Stimulated activated CD4-positive, alpha-beta T cell treated with anti-CD3 and anti-CD28 coated beads, Interleukin-2, amount 100 ng/mL, for 4 hours (primary cell): ENCODE results near the gene LDB3.

ENCODE experiments used
- DNase-seq: peaks from one replicate; pipeline ENCODE4 v3.0.0-alpha.2; 2020; ENCODE audit warnings: low read depth

The LDB3 gene

DNA sequence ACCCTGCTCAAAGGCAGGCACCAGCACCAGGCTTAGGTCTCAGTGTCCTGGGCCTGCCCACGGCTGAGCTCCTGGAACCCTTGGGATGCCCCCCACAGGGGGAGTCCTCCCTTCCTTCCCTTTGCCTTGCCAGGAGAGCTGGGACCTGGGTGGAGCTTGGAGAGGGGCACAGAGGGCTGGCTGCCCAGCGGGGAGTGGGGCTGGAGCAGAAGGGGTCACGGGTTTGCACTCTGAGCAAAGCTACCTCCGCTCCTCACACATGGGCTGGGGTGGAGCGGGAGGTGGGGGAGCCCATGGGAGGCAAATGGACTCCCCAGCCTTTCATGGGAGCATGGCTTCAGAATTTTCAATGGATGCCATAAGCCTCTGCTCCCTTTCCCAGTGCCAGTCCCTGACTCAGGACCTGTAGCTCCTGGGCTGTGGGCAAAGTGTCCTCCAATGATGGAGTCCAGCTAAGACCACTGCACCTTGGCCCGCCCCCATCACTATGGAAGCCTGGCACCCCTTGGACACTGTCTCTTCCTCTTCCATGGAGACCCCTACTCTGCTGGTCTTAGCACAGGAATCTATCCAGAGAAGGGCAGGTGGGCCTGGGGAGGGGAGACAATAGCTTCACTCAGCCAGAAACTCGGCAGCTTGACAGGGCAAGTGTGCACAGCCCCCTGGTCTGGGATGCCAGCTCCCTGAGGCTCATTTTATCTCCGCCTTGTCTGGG is 39.9 kb downstream of the LDB3 start:
- DNase-seq = no peak

DNA sequence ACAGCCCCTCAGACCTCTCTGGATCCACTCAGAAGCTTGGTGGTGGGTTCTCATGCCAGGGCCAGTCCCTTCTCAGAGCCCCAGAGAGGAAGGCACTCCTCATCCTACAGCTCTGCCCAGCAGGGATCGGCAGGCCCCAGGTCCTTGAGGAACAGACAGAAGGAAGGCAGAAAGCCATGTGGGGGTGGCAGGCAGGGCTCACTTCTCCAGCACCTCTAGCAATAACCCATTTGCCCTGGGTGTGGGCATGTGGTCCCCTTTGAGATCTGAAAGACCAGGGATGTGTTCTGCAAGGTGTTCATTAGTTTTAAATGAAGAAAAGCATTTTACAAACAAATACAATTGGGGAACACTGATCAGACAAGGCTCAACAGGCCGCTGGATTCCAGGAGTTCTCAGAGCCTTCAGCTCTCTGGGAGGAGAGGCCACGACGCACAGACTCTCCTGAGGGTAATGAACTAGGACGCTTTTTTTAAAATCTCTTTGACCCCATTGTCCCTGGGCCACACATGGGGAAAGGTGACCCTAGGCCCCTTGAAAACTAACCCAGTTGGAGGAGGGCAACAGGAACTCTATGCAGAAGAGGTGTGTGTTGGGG is 40.6 kb downstream of the LDB3 start:
- DNase-seq = no peak

DNA sequence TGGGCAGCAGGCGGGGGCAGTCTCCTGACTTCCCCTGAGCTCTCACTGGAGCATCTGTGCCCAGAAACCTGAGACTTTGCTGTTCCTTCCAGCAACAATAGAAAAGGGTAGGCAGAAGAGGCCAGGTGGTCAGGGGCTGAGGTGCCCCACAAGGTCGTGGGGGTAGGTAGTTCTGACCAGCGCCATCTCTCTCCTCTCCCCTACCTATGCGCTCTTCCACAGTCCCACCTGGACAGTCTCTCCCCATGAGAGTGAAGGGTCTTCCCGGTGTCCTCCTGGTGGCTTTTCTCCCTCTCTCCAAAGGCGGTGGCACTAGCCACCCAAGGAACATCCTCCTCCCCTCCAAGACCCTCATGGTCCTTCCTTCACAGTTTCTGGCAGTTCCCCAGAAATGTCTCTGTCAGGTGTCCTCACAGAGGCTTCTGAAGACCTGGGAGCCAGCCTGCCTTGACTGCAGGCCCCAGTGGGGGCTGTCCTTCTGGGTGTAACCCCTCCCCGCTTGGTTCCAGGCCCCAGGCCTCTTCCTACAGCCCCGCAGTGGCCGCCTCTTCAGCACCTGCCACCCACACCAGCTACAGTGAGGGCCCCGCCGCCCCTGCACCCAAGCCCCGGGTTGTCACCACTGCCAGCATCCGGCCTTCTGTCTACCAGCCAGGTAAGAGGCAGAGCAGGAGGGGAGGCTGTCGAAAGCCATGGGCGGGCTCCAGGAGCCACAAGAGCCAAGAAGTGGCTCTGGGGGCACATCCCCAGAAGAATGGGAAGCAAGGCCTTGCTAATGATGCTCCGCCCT is 41.3 kb downstream of the LDB3 start:
- DNase-seq = no peak

DNA sequence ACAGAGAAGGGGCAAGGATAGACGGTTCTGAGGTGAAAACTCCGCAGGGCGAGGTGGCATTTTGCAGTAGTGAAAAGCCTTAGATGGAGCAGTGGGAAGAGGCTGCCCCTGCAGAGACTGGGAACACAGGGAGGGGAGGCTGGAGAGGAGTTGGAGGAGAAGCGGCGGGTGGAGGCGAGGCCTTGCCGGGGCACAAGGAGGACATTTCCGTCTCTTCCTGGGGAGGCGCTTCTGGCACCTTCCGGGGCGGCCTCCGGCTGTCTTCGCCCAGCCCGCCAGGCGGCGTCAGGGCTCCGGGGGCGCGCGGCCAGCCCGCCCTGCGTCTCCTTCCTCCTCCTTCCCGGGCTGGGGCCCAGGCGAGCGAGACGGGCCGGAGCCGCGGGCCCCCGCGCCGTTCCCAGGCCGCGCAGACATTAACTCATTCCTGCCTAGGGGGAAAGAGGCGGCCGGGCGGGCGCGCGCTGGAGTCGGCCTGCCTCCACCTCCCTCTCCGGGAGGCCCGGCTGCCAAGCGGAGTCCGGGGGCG is 42.7 kb downstream of the LDB3 start:
- DNase-seq = peak; percentile 76

DNA sequence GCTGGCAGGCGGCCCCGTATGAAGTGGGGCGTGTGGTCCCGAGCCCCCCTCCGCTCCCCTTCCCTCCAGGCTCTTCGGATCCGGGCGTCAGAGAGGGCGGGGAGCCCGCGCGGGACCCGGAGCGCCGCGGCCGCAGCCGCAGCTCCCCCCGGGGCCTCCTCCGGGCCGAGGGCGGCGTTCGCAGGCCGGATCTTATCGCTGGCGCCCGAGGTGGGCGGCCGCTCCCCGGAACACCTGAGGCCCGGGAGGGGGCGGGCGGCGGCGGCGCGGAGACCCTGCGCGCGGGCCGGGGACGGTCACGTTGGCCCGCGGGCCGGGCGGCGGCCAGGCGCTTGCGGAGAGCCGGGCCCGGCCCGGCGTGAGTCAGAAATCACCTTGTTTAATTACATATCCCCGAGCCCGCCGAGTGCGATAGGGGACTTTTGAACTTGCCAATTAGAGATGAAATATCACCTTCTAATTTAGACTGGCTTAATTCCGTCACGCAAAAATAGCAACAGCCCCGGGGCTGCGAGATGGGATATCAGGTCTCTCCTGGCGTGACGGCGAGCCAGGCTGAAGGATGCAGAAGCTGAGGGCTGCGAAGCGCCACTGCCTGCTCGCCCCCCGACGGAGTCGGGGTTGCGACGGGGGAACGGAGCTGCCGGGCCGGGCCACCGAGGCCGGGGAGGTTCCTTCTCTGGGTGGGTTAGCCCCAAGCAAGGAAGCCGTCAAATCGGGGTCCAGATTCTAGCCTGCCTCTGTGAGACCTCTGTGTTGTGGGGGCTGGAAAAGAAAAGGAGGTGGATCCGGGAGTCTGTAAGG is 43.4 kb downstream of the LDB3 start:
- peak; percentile 32 for DNase-seq

DNA sequence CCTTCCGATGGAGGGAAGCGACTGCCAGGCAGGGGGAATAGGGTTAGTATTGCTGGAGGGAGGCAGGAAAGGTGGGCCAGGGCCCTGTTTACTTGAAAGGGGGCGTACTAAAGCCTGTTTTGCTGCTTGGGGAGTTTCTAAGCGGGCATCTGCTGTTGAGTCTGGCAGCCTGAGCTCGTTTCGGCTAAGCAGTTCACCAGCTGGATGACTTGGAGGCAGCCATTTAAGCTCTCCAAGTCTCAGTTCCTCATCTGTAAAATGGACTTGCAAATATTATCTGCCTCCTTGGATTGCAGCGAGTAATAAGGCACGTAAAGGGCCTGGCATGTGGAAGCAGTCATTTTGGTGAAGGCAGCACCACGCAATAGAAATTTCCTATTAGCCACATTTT is 44.0 kb downstream of the LDB3 start:
- DNase-seq = no peak

DNA sequence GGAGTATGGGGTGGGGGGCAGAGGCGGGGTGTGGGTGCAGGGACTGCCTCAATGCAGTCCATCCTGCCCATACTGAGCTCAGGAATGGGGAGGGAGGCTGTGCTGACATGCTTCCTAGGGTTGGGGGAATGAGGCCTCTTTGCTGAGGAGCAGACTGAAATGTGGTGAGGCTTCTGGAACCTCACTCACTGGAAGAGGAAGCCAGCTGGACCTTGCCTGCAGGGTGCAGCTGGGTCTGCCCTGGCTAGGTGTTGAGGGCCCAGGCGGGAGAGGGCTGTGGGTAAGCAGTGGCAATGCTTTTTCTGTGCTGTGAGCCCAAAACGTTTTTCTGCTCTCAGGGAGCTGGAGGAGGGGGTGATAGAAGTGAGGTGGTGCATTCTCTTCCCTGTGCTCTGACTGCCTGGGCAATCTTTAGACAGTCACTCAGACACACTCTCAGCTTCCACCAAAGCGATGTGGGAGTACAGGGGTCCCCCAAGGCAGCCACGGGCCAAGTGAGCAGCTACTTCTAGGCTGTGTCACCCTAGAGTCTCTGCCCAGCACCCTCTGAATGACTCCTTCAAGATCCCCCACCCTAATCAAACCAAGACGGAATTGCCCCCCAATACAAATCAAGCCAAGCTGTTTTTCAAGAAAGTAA is 47.0 kb downstream of the LDB3 start:
- no peak for DNase-seq

DNA sequence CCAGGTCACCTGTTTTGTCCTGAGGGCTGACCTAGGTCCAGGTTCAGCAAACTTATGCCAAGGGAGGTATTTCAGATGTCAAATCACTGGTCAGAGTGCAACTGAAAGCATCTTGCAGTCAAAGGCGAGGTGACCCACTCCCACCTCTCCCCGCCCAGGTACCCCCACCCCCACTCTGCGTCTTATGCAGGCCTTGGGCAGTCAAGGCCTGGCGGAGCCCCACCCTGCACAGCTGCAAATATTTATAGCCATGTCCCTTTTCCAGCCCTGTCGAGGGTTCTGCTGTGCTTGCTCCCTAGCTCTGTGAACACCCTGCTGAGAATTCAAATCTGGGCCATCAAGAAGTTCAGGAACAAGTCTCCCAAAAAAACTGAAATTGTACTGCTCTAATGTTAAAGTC is 47.5 kb downstream of the LDB3 start:
- DNase-seq = no peak

DNA sequence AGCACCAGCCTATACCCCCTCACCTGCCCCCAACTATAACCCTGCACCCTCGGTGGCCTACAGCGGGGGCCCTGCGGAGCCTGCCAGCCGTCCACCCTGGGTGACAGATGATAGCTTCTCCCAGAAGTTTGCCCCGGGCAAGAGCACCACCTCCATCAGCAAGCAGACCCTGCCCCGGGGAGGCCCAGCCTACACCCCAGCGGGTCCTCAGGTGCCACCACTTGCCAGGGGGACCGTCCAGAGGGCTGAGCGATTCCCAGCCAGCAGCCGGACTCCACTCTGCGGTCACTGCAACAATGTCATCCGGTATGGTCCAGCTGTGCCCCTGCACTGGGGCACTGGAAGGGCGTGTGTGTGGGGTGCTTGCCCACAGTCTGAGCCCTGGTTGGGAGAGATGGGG is 48.2 kb downstream of the LDB3 start:
- no peak for DNase-seq

DNA sequence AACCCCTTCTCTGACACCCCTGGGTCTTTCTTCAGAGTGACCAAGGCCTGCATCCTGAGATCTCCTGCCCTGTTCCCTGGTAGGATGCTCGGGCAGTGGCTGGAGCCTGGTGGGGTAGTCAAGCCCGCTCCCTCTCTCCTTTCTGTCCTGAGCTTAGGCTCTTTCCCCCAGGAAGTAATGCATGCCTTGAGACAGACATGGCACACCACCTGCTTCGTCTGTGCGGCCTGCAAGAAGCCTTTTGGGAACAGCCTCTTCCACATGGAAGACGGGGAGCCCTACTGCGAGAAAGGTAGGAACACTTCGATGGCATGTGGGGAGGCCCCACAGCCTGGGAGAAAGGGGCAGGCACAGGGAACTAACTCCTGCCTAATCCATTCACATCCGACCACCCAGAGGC is 50.2 kb downstream of the LDB3 start:
- no peak for DNase-seq

DNA sequence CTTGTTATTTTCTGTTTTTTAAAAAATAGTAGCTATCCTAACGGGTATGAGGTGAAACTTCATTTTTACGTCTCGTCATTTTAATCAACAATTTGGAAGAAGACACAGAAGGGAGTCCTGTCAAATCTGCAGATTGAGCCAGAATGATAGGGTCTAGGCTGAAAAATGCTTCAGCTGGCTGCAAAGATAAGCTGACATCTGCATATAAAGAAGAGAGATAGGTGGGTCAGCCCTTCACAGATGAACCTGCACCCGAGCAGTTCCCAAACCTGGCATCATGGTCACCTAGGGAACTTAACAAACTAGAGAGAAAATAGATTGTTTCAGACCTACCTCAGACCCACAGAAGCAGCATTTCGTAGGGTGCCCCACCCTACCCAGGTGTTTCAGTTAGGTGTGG is 52.9 kb downstream of the LDB3 start:
- DNase-seq = no peak

DNA sequence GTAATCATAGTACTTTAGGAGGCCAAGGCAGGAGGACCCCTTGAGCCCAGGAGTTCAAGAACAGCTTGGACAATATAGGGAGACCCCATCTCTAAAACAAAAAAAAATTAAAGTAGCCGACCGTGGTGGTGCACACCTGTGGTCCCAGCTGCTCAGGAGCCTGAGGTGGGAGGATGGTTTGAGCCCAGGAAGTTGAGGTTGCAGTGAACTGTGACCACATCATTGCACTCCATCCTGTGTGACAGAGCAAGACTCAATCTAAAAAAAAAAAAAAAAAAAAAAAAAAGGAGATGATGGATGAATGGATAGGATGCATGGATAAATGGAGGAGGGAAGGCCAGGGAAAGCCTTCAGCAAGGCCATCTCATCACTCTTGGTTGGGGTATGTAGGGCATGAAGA is 54.7 kb downstream of the LDB3 start:
- DNase-seq = no peak

DNA sequence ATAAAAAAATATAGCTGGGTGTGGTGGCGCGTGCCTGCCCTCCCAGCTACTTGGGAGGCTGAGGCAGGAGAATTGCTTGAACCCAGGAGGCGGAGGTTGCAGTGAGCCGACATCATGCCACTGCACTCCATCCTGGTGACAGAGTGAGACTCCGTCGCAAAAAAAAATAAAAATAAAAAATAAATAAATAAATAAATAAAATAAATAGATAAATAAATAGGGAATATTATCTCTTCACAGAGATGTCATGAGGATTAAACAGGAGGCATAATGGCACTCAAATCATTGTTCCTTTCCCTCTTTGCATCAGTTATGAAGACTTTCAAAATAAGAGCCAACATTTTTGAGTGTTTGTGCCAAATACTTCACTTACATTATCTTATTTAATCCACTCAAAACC is 56.1 kb downstream of the LDB3 start:
- DNase-seq = no peak

DNA sequence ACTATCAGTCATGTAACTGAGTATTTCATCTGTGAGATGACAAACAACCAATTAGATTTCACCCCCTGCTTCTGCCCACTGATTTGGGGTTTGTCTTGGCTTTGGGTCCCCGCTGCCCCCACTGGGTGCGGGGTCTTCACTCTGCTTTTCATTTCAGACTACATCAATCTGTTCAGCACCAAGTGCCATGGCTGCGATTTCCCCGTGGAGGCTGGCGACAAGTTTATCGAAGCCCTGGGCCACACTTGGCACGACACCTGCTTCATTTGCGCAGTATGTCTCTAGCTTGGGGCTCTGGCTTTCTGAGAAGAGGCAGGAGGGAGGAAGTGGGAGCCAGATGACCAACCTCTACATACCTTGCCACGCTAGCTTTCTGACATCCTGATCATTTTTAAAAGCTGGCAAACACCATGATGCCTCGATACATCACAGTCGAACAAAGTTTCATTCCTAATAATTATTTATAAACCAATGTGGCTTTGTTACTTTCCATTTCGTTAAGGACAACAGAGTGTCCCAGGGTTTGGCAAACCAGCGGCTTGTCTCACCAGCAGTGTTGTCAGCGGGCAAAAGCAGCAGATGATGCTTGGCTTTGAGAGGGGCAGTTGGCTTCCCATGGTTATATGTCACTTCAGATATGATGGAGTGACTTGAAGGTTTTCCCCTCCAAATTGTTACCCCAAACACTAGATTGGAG is 57.8 kb downstream of the LDB3 start:
- DNase-seq = no peak

DNA sequence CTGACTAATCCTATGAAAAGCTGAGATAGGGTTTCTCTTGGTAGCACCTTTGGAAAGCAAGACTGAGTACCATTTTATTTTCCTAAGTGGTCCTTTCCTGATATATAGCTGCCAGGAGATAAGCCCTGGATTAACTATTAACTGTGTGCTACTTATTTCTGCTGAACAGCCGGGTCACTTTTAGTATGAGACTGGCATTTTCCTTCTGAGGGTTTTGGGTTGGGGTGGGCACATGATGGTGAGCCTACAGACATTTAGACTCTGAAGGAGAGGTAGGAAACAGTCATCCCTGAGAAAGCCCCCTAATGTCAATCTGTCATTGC is 58.3 kb downstream of the LDB3 start:
- DNase-seq = no peak

DNA sequence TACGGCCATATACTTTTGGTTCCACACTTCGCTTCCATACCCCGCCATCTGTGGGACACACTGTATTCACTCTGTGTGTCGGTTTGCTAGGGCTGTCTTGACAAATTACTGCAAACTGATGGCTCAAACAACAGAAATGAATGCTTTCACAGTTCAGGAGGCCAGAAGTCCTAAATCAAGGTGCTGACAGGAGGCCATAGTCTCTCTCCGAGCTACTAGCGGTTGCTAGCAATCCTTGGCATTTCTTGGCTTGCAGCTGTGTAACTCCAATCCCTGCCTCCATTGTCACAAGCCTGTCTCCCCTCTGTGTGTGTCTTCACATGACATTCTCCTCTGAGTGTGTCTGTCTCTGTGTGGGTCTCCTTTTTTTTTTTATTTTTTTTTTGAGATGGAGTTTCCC is 59.2 kb downstream of the LDB3 start:
- no peak for DNase-seq

DNA sequence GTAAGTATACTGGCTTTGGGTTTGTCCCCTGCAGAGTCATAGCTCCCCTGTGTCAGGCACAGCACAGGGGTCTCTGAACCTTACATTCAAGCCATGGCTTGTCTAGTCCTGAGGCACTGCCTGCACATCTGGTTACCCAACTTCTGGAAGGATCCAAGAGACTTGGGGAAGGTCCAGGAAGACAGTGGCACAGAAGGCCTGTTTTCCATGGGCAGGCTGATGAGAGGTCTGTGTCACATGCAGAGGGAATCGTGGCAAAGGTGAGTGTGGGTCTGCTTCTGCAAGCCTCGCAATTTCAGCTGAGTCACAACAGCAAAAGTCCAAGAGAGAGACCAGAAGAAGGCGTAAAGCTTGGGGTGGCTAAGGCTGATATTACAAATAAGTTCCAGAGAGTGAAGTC is 59.7 kb downstream of the LDB3 start:
- no peak for DNase-seq

DNA sequence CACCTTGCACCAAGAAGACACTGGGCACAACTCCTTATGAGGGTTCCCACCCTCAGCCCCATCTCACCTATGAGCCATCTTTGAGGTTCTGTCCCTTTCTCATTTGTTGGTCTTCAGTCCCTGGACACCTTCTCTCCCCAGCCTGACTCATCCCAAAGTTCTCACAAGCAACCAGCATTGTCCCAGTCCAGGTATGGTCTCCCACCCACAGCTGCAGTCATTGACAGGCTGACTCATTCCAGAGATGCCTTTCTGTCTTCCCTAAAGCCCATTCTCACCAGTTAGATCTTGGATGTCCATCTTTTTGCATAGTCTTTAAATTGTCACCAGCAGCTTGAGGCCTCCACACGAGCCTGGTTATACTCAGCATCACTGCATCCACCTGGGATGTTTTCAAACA is 61.4 kb downstream of the LDB3 start:
- no peak for DNase-seq

DNA sequence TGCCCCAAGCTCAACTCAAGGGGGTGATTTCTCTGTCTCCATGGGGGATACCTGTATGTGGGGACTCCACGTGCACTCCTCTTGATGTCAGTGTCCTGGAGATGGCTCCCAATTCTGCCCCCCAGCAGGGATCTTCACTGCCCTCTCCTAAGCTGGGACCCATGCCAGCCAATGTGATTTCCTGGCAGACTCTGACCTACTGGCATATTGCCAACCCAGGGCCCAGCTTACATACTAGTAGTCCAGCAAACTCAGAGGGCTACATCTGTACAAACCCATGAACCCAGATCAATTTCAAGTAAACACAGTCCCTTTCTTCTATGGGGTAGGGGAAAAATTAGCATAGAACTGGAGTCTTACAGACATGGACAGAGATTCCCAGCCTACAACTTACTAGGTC is 61.9 kb downstream of the LDB3 start:
- DNase-seq = no peak

DNA sequence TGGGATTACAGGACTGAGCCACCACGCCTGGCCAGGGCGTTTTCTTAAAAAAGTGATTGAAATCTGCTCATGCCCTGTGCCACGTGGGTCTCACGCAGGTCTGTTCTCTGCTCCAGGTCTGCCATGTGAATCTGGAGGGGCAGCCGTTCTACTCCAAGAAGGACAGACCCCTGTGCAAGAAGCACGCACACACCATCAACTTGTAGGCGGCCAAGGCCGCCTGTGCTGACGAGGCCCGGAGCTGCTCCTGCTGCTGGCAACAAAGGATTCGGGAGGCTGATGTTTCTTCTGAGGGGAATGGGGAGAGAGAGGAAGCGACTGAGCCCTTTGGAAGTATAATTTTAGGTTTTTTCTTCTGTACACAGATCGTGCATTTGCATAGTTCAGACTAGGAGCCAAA is 64.5 kb downstream of the LDB3 start:
- DNase-seq = no peak

DNA sequence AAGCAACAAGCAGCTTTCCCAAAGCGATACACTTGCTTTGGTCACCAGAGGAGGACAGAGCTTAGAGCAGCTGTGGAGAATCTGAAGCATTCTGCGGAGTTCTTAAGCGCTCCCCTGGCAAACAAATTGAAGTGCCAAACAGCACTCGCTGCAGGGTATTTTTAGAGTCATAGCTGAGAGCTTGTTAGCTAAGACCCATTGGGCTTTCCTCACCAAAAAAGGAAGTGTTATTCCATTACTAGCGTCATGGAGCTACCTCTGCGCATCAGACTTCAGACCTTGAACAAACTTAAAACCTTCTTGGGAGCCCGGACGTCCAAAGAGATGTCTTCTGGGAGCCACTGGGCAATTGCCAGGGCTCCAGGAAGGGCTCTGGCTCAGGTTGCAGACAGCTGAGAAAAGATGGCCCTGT is 65.0 kb downstream of the LDB3 start:
- no peak for DNase-seq
